Measurements from ENCODE around the gene PSMA7.

Gene PSMA7

DNA sequence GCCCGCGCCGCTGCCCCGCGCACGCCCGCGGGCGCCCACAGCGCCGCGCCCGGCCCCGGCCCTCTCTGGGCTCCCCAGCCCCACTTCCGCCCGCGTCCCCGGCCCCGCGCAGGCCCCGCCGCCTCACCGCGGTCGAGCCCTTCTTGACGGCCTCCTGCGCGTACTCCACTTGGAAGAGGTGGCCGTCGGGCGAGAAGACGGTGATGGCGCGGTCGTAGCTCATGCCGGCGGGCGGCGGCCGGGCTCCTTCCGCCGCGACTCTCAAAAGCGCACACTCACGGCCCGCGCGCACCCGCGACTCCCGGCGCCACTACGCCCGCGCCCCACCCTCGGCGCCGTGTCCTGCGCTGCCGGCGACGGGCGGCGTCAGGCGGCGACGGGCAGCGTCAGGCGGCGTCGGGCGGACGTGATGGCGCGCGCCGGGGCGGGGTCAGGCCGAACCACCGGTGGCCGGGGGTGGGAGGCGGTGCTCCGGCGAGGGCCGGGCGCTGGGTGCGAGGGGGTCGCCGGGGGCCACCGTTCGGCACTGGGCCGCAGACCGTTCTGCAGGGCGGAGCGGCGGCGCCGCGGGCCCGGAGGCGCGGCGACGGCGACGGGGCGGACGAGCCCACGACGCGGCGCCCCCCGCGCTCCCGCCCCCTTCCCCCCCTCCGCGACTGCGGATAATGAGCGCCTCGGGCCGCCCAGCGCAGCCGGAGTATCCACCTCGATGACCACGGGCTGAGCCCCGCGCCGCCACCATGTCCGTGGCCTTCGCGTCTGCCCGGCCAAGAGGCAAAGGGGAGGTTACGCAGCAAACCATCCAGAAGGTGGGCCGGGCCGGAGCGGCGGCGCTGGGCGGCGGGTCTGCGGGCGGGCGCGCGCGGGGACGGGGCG lies at the start of gene PSMA7, which contains the start of gene SS18L1:
Gene PSMA7, minus strand, starts transcription at position 314 of the 876 bp plus-strand sequence. Its CDS starts 91 bp downstream, at position 223.
Gene SS18L1, plus strand, starts transcription at position 689 of the 876 bp plus-strand sequence. Its CDS starts 52 bp downstream, at position 741.
- no peak for TF ChIP-seq CTCF (IDR thresholded peaks at IDR 0.05; ENCODE audit: control extremely low read depth, extremely low read depth, low read depth, missing control alignments)
- ChIA-PET CTCF (interaction anchor here (1.8 to 3.1 kb wide), 3 partner anchors 13 to 132 kb away, joined by 4 to 9 read pairs (median 6); partner anchors contain the start of gene LSM14B), POLR2A (no interaction called here)
- DNase-seq (ENCODE audit: extremely low spot score), result peak; percentile 94

DNA sequence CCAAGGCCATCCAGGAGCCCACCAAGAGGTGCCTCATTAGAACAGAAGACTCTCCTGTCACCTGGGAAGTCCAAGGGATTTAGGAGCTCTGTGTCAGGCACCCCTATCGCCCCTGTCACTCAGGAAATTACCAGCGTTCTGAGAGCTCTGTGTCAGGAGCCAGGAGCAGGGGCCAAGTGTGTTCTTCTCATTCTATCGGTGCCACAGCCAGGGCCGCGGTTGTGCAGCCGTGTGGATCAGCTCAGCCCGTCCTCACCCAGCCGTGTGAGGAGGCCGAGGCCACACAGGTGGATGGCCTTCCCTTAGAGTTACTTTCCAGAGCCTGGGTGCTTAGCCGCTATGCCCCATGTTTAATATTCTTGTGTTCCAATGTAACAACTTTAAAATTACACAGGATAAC lies 49.4 kb upstream of the PSMA7 start:
- ChIA-PET CTCF (no interaction called here), POLR2A (no interaction called here)
- TF ChIP-seq CTCF (IDR thresholded peaks at IDR 0.05; ENCODE audit: control extremely low read depth, extremely low read depth, low read depth, missing control alignments), result no peak
- DNase-seq (ENCODE audit: extremely low spot score), result no peak

DNA sequence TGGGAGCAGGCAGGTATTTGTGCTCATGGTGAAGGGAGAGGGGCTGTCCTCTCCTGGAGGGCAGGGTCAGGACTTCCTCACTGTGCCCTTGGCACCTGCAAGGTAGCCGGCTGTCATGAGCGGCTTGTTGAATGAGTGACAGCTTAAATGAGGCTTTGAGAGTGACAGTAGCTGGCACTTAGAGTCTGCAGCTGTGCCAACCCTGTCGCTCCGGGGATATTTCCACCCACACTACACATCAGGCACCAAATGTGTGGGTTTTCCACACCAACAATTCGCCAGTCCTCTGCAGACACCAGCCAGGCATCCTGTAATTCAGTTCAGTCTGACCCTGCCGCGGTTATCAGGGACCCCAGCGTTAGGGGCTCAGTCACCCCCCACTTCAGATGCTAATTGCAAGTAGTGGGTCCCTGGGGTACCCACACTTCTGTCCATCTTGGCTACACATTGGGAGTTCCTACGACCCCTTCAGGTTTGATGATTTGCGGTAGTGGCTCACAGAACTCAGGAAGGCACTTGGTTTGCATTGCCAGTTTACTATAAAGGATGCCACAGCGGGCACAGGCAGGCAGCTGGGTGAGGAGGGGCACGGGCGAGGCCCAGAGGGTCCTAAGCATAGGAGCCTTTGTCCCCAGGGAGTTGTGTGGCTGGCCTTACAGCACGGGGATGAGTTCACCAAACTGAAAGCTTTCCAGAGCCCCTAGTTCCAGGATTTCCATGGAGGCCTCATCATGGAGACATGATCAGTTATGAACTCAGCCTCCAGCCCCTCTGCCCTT lies 48.8 kb upstream of the PSMA7 start:
- ChIA-PET POLR2A (no interaction called here), CTCF (interaction anchor here (1.7 kb wide), 1 partner anchor 181 kb away, joined by 3 read pairs; no protein-coding TSS in a partner anchor)
- no peak for TF ChIP-seq CTCF (IDR thresholded peaks at IDR 0.05; ENCODE audit: control extremely low read depth, extremely low read depth, low read depth, missing control alignments)
- DNase-seq (ENCODE audit: extremely low spot score), result no peak

- ChIA-PET CTCF (interaction anchor here (1.7 kb wide), 1 partner anchor 179 kb away, joined by 3 read pairs; no protein-coding TSS in a partner anchor), POLR2A (no interaction called here)
- no peak for DNase-seq (ENCODE audit: extremely low spot score)
- no peak for TF ChIP-seq CTCF (IDR thresholded peaks at IDR 0.05; ENCODE audit: control extremely low read depth, extremely low read depth, low read depth, missing control alignments)
Observed at GRCh38 chr20:62190639-62191411, 47.6 kb upstream of the PSMA7 start.

- TF ChIP-seq CTCF (IDR thresholded peaks at IDR 0.05; ENCODE audit: control extremely low read depth, extremely low read depth, low read depth, missing control alignments), result no peak
- ChIA-PET POLR2A (interaction anchor here (1.3 kb wide), 1 partner anchor 121 kb away, joined by 3 read pairs; the partner anchor contains the start of gene TAF4), CTCF (interaction anchor here (1.2 to 2.0 kb wide), 4 partner anchors 12 to 115 kb away, joined by 3 to 5 read pairs (median 3); partner anchors contain the start of gene ADRM1)
- no peak for DNase-seq (ENCODE audit: extremely low spot score)
Observed at GRCh38 chr20:62186887-62187866, 44.0 kb upstream of the PSMA7 start.
